MV-4-11 (cell line): ENCODE measurements around the gene MARVELD1.
"Not testable (repeated sequence)": the region's sequence is repeated elsewhere in the genome, so short reads cannot be mapped to it uniquely, and the experiment has no call there.

Experiments used
- DNase-seq: peaks from one replicate; lab custom pipeline; 2025; lab: John Stamatoyannopoulos, UW

Gene MARVELD1

DNA sequence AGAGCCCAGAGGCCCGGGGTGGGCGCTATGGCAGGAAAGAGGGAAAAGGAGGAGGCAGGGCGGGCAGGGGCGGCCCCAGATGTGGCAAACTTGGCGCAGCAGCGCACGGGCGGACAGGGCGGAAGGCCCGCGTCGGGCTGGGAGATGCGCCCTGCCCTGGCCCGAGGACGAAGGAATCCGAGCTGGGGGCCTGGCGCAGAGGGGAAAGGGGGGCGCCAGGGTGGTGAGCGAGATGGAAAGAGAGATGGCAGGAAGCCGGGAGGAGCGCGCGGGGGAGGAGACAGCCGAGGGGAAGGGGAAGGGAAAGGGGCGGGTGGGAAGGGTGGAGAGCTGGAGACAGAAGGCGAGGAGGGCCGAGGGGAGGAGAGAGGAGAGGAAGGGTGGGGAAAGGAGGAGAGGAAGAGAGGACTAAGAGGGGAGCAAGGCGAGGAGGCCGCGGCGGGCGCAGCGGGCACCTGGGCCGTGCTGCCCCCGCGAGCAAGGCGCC is at the start of gene MARVELD1:
MARVELD1 (plus strand) TSS at position 392 of the 487 bp plus-strand sequence. CDS start 147 bp downstream, outside the sequence.
- peak; percentile 28 for DNase-seq

DNA sequence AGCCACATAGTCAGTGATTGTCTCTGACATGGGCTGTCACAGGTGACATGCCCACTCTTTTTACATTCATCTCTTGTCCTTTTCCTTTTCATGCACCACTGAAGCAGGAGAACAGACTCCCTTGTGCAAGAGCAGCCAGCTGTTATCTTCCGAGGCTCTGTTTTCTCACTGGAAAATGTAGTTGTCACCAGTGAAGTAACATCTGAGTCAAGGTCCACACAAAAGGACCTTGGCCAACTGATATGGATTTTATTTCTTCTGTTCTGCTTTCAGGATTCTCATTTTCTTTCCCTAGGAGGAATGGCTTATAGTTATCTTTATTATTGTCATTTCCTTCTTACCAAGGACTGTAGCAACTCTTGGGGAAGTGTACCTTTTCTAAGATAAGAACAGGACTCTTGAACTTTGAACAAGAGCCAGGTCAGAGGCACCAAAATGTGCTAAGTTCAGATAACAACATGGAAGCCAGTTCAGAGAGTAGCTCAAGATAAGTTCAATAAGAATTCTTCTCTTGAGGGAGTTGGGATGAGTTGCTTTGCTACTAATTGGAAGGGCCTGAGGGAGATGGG is 49.2 kb upstream of the MARVELD1 start:
- DNase-seq: peak; percentile 12

DNA sequence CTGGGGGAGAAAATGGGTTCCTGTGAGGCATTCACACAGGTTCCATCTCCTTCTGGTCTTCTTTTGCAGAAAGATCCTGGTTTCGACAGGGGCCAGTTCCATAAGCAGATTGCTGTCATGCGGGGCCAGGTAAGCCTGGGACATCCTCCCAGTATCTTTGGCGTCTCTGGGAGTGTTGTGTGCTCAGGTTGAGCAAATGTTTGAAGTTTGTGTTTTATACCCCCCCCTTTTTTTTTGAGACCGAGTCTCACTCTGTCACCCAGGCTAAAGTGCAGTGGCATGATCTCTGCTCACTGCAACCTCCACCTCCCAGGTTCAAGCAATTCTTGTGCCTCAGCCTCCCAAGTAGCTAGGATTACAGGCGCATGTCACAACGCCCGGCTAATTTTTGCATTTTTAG is 46.5 kb upstream of the MARVELD1 start:
- no peak for DNase-seq

DNA sequence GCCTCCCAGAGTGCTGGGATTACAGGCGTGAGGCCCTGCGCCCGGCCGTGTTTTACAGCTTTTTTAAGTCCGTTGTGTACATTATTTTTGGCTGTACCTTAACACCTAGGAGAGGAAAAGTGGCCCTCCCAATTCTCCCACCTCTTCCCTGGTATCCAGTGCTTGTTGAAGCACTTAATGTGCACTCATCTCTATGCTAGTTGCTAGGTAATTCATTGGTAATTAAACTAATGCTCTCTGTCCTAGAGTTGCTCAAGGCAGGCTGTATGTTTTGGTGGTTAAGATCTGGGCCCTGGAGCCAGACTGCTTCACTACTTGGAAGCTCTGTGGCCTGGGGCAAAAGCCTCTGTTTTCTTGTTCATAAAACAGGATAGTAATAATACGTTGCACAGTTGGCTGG is 46.1 kb upstream of the MARVELD1 start:
- DNase-seq: no peak

DNA sequence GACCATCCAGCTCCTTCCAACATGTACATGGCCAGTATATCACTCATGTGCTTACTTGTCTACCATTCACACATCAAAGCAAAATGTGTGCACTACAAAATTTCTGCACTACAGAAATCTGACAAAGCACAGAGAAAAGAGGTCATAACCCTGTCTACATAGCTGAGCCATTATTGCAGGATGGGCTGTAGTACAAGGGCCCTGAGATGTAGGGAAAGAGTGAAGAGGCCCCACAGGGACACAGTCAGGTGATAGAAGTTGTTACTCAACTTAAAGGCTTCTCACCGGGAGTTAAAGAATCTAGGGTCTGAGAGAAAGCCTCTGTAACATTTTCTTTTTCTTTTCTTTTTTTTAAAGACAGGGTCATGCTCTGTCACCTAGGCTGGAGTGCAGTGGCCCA is 44.0 kb upstream of the MARVELD1 start:
- DNase-seq: no peak

DNA sequence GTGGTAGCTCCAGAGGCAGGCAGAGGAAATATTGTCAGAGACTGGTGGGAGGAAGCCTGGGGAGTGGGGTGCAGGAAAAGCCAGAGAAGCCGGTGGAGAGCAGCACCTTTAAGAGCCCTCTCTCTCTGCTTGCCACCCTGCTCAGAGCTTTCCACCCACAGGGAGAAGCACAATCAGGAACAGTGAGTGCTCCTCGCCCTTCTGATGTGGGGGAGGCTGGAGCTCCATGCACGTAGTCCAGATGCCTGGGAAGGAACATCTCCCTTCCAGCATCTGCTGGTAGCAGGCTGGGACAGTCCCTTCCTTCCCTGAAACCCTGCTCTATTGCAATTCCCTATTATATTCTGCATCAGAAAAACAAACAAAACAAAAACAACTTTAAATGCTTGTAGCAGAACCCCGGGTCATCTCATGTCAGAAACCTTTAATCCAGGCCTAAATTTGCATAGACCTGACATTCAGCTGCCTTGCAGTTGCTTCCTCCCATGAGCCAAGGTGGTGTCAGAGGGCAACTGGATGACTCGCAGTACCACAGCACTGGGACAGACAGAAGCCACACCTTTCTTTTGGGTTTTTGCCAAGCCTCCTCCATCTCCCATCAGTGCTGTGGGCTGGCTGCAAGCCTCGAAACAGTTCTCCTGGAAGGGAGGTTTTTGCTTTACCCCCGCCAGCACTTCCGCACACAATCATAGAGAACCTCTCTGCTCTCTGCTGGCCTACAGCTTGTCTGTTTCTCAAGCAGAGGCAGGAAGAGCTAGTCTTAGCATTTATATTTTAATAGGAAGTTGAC is 39.6 kb upstream of the MARVELD1 start:
- peak; percentile 78 for DNase-seq

DNA sequence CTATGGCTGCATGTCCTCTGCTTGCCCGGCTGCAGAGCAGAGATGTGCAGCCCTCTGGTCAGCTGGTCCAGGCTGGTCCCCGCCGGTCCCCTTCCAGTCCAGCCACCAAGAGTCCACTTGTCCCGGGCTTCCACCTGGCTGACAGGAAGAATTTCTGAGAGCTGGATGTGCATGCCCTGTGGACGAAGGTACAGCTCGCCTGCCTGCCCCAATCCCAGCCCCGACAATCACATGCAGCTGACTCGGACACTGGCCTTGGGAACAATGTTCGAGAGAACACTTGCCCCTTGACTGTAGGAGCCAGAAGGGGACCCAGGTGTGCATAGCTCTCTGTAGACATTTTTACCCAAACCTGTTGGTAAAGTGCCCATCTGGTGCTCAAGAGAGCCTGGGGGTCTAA is 38.3 kb upstream of the MARVELD1 start:
- DNase-seq: no peak

DNA sequence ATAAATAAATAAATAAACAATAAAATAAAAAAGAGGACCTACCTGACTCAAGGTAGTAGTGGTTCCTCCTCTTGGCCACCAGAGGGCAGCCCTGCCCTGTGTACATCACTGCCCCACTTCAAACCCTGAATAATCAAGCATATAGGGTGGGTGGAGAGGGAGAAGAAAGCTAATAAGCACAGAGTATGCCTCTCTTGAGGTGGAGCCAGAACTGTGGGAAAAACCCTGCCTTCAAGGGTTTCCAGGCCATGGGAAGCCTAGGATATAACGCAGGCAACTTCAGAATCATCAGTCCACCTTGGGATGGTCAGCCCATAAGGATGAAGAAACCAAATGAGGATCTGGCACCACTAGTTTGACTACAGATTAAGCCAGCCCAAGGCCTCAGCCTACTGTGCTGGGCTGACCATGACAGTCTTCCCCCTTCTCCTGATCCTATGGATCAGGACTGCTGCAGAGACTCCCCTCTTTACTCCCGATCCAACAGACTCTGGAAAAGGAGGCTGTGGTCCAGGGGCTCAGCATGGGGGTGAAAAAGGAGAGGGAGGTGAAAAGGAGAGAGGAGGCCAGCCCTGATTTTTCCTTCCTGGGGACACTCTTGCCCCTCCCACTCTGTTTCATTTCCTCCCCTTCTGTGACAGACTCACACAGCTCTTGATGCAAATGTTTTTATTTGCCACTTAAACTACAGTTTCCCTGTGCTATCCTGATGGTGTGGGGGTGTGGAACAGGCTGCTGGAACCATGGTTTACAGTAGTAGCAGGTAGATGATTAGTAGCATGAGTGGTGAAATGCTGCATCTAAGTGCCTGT is 36.6 kb upstream of the MARVELD1 start:
- peak; percentile 10 for DNase-seq

DNA sequence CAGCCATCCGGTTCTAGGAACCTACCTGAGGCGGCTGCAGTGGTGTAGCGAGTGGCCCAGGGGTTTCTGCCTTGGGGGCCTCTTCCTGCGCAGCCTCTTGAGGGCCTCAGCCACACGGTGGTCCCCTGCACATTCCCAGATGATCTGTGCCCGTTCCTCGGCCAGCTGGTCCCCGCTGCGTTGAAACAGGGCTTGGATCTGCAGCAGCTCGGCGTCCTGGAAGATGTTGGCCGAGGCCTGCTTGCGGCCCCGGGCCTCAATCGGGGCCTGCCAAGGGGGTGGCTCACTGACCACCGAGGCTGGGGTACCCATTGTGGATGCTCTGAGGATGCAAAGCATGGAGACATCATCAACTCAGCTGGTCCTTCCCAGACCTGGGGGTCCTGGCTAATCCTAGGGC is 33.9 kb upstream of the MARVELD1 start:
- DNase-seq: no peak

DNA sequence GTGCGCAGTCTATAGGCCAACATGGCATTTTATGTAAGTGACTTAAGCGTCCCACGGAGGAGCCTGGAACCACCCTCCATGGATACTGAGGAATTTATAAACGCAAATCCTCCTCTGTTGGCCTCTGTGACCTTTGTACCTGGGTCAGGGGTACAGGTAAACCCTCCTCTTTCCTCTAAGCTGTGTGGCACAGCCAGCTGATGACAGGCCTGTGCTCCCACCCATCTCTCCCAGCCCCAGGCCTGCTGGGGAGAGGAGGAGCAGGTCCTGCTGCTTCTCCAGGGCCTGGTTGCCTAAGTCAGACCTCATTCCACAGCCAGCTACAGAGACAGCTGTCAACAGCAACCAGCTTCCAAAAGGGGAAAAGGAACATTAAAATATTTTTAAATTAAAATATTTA is 31.5 kb upstream of the MARVELD1 start:
- DNase-seq: no peak

DNA sequence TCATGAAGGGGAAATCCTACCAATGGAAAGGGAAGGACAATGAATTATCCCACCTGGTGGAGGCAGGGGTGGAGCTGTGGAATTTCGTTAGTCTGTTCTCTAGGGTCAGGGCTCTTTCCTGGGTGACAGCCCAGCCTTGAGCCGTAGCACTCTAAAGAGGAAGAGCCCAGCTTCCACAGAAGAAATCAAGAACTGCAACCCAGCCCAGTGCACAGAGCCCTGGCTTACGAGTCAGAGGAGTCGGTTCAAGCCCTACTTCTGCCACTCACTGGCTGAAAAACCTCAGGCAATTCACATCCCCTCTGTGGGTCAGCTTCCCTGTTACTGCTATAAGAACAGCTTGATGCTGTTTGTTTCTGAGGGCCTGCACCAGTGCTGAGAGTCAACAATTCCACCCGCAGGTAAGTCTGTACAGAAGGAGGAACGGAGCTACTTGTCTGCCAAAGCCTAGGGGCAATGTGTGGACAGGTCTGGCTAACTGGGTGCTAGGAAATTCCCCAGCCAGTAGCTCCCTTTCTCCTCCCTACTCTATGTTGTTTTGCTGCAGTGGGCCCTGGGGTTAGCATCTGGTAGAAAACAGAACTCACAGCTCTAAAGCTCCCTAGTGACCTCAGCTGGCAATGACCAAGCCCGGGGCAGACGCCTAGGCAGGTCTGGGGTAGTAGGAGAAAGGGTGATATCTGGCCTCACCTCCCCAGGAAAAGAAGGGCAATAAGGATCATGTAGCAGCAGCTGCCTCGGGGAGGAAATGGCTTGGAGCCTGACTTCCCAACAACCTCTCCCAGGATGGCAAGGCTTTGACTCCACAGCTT is 29.8 kb upstream of the MARVELD1 start:
- peak; percentile 80 for DNase-seq

DNA sequence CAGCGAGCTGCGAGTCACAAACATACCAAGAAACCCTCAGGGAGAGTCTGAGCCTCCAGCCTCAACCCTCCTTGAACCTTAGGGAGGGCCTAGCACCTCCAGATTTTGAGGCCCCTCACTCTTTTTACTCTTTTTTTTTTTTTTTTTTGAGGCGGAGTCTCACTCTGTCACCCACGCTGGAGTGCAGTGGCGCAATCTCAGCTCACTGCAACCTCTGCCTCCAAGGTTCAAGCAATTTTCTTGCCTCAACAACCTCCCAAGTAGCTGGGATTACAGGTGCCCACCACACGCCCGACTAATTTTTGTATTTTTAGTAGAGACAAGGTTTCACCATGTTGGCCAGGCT is 29.2 kb upstream of the MARVELD1 start:
- DNase-seq: not testable (repeated sequence)

DNA sequence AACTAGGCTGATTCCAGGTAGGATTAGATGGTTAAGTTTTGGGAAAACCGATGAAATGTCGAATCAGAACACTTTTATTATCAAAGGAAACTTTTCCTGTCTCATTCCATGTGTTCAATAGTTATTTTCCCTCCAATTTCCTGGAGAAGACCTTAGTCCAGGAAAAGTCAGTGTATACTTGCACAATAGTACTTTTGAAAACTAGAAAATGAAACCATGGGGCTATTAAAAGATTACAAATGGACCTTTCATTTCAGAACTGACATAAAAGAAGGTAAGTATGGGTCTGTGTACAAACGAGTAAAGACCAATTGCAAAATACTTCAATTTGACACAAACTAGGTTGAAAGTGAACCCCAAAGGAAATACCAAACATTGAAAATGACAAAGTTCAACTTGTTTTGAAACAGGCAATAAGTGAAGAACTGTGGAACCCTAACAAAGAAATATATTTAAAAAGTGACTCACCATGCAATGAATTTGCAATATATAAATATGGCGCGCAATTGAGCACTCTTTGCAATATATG is 28.6 kb upstream of the MARVELD1 start:
- DNase-seq: no peak

DNA sequence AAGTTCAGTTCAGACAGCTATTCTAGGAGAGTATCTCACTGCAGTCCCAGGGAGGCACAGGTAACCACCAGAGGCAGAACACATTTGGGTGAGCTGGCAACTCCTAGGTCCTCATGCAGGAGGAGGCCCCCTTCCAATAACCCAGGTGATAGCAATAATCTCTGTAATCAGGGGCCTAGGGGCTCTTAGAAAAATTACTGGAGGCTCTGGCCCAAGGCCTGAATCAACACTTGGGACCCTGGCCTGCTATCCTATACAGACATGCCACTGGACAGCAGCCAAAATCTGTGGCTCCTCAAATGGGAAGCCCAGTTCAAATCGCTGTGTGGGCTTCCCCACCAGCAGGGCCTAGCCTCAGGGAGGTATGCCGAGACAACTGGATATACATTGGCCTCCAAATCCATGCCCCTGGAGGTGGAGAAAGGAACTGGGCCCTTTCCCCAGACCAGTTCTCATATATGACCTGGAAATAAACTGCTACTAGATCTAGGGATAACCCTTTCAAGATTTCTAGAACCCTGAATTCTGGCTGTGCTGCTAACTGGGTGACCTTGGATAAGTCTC is 28.1 kb upstream of the MARVELD1 start:
- DNase-seq: no peak

DNA sequence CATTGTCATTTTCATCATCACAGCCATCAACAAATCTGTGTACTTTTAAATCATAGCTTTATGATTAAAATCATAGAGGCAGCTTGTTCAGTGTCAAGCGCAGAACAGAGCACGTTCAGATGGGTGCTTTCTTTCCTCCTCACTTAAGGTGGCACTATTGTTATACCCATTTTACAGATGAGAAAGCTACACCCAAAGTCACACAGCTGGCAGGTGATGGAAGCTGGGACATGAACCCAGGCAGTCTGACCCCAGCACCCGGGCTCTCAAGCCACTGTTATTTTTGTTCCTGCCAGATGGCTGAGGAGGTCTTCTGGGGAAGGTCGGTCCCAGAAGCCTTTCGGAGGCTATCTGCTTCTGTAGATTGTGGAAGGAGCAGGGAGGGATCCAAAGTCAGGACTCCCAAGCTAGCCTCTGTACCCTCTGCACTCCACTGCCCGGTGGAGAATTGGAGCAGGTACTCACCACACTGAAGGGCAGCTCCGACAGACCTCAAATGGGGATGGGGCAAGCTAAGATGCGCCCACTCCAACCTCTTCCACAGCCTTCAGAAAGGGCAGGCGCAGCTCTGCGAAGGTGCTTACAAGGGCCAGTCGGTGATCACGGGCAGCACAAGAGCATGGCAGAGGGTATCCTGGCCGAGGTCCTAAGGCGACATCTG is 27.1 kb upstream of the MARVELD1 start:
- no peak for DNase-seq

DNA sequence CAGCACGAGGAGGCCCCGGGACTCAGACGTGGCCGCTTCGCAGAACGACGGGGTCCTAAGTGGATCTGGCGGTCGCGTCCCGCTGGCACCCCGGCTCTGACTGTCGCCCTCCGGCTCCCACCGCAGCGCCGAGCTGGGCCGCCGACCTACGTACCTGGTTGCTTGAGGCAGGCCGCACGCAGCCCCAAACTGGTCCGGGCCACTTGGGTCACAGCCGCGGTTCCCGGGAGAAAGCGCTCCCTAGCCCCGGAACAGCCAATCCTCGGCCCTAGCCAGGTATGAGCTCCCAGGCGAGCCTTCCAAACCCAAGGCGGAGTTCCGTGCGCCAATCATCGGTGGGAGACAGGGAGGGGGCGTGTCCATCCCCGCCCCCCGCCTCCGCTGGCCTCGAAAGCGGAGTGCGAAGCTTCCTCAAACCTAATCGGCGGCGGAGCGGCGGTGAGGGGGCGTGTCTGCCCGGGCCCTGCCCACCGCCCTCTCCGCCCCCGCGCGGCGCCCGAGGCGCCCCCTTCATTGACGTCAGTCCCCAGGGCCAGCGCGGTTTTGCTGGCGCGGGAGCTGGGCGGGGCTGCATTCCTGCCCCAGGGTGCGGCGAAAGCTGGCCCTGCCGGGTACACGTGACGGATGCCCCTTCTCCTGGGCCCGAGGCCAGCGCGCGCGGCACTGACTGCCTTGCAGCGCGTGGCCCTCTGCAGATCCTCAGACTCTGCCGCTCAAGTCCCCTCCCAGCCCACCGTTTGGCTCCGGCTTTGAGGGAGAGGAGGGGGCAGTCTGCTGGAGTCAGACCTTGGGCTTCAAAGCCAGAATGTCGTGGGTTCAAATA is 26.4 kb upstream of the MARVELD1 start, which contains the start of gene AVPI1:
AVPI1 (minus strand) TSS at position 280 of the 823 bp plus-strand sequence. CDS start 7,336 bp downstream, outside the sequence.
- DNase-seq: peak; percentile 94

DNA sequence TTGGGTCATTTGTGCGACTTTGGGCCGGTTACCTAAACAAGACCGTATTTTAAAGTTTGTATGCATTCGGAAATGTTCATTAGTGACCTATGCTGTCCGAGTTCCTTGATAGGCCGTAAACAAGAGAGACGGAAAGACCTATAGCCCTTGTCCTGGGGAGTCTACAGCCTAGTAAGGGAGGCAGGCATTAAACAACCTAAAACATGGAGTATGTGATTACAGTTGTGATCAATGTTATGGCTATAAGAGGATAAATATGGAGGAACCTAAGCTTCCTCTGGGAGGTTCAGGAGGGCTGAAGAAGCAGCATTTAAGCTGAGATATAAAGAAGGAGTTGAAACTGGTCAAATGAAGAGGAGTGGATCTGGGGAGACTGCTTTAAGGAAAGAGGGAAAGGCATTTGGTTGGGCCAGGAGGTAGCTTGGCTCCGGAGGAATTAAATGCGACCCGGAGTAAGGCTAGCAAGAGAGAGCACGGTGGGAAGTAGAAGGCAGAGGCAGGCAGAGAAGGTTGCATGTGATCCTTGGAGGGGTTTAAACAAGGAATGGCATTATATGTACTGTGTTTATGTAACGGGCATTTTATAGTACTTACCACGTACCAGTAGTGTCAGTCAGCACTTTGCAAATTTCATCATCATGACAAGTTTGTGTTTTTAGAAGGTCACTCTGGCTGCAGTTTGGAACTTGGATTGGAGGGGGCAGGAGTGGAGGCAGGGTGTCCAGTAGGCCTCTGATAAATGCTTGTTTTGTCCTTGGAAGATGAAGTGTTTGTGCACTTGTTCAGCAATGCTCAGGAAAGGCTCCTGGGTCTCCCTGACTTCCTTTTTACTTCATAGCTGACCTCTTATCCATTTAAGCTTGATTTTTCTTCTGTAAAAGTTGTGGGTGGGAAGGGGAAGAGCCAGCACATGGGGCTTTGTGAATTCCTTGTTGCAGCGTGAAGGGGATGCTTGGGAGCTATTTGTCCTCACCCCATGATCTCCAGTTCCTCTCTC is 25.4 kb upstream of the MARVELD1 start:
- DNase-seq: peak; percentile 26

DNA sequence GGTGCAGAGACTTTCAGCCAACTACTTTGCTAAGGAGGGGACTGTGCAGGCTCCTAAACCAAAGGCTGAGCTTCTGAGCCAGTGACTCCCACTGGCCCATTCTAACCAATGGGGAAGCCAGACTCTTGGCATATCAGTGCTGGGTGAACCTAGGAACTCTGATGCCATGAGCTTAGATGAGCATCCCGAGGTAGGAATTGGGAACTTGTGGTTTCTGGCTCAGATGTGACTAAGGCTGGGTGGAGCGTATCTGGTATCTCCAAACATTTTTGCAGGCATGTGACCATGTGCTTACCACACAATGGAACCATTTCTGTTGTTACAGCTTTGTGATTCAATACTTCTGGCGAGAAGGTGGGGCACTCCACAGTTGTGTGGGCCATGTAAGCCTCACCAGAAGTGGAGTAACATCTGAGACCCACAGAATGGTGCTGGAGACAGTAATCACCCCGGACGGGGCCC is 23.9 kb upstream of the MARVELD1 start:
- DNase-seq: peak; percentile 90
